ENCODE results near the gene DPP7.

DPP7 gene

GRCh38 chr9:137080260-137081122 is 34.0 kb downstream of the DPP7 start:
- Histone ChIP-seq H3K27me3 (ENCODE audit: insufficient read depth, poor library complexity, severe bottlenecking) (no peaks in the 10 kb centered on the region), H3K9me3 (ENCODE audit: severe bottlenecking) (no peaks in the 10 kb centered on the region), H3K4me3 (ENCODE audit: severe bottlenecking) (no peak overlapping the region), H3K36me3 (ENCODE audit: low read depth) (peaks cover 12% of the 10 kb centered on the region; the same call in 1 of the 2 replicates), H3K4me1 (ENCODE audit: insufficient read depth, poor library complexity, severe bottlenecking) (peaks cover 21% of the 10 kb centered on the region), H3K27ac (ENCODE audit: poor library complexity, severe bottlenecking) (no peak overlapping the region)
- ATAC-seq (ENCODE audit: low read depth), result no peak
- DNase-seq (ENCODE audit: low spot score), result no peak
- TF ChIP-seq CTCF (IDR thresholded peaks at IDR 0.05; ENCODE audit: poor library complexity, severe bottlenecking), result no peak

GRCh38 chr9:137079401-137079787 is 35.1 kb downstream of the DPP7 start:
- TF ChIP-seq CTCF (IDR thresholded peaks at IDR 0.05; ENCODE audit: poor library complexity, severe bottlenecking), result no peak
- DNase-seq (ENCODE audit: low spot score) (no peak), ATAC-seq (ENCODE audit: low read depth) (no peak)
- no peak overlapping the region for H3K4me3 ChIP-seq (ENCODE audit: severe bottlenecking)
- no peaks in the 10 kb centered on the region for H3K9me3 ChIP-seq (ENCODE audit: severe bottlenecking)
- no peaks in the 10 kb centered on the region for H3K27me3 ChIP-seq (ENCODE audit: insufficient read depth, poor library complexity, severe bottlenecking)
- H3K27ac ChIP-seq (ENCODE audit: poor library complexity, severe bottlenecking), result no peak overlapping the region
- H3K4me1 ChIP-seq (ENCODE audit: insufficient read depth, poor library complexity, severe bottlenecking), result peaks cover 15% of the 10 kb centered on the region
- H3K36me3 ChIP-seq (ENCODE audit: low read depth), result peaks cover 12% of the 10 kb centered on the region; the same call in 1 of the 2 replicates

- Histone ChIP-seq H3K9me3 (ENCODE audit: severe bottlenecking) (no peaks in the 10 kb centered on the region), H3K4me3 (ENCODE audit: severe bottlenecking) (peak overlapping the region; percentile 61), H3K27ac (ENCODE audit: poor library complexity, severe bottlenecking) (no peak overlapping the region), H3K36me3 (ENCODE audit: low read depth) (peaks cover 12% of the 10 kb centered on the region; the same call in 1 of the 2 replicates), H3K27me3 (ENCODE audit: insufficient read depth, poor library complexity, severe bottlenecking) (no peaks in the 10 kb centered on the region), H3K4me1 (ENCODE audit: insufficient read depth, poor library complexity, severe bottlenecking) (peaks cover 9% of the 10 kb centered on the region)
- ATAC-seq (ENCODE audit: low read depth) (no peak), DNase-seq (ENCODE audit: low spot score) (no peak)
- TF ChIP-seq CTCF (IDR thresholded peaks at IDR 0.05; ENCODE audit: poor library complexity, severe bottlenecking), result no peak
Measured at GRCh38 chr9:137078701-137079400, 35.7 kb downstream of the DPP7 start.

GRCh38 chr9:137077758-137078693 is 36.5 kb downstream of the DPP7 start:
- Histone ChIP-seq H3K9me3 (ENCODE audit: severe bottlenecking) (no peaks in the 10 kb centered on the region), H3K27me3 (ENCODE audit: insufficient read depth, poor library complexity, severe bottlenecking) (no peaks in the 10 kb centered on the region), H3K27ac (ENCODE audit: poor library complexity, severe bottlenecking) (peak overlapping the region; percentile 39), H3K4me3 (ENCODE audit: severe bottlenecking) (peak overlapping the region; percentile 61), H3K4me1 (ENCODE audit: insufficient read depth, poor library complexity, severe bottlenecking) (peaks cover under 1% of the 10 kb centered on the region), H3K36me3 (ENCODE audit: low read depth) (peaks cover 12% of the 10 kb centered on the region; the same call in 1 of the 2 replicates)
- DNase-seq (ENCODE audit: low spot score) (peak; percentile 65), ATAC-seq (ENCODE audit: low read depth) (peak; percentile 22; the same call in 2 of the 3 replicates)
- TF ChIP-seq CTCF (IDR thresholded peaks at IDR 0.05; ENCODE audit: poor library complexity, severe bottlenecking), result no peak

Measured in RWPE2 (cell line).